ENCODE results near the gene CAMTA1. TPM values are rescaled to one million over a fixed set of nuclear protein-coding genes. Genes with fewer than 3 reads are reported as not detected.
"Not testable (repeated sequence)": the region's sequence is repeated elsewhere in the genome, so short reads cannot be mapped to it uniquely, and the experiment has no call there.

The CAMTA1 gene
- total and polyA plus RNA-seq, 12 donors: 123 to 265 (median 142) TPM

- WGBS, 2 donors: 64 to 65% methylated on average over 10 of the region's 10 CpGs
Measured at GRCh38 chr1:7153464-7153863, 368.2 kb downstream of the CAMTA1 start.

GRCh38 chr1:7159116-7159781 is 374.0 kb downstream of the CAMTA1 start:
- Histone ChIP-seq H3K4me1 (no peaks in the 10 kb centered on the region), H3K4me3 (no peak overlapping the region), H3K36me3 (no peaks in the 10 kb centered on the region), H3K9me3 (no peaks in the 10 kb centered on the region), H3K27me3 (no peaks in the 10 kb centered on the region), H3K27ac (no peak overlapping the region)
- DNase-seq (no peak), ATAC-seq (no peak)
- intact Hi-C loops (cut with DNase I): no loop called here
- TF ChIP-seq CTCF (IDR thresholded peaks at IDR 0.05): no peak
- 80 to 82% methylated on average over 6 of the region's 6 CpGs for WGBS, 2 donors

More at GRCh38 chr1:7153464-7153863, 368.2 kb downstream of the CAMTA1 start:
- Histone ChIP-seq H3K36me3 (no peaks in the 10 kb centered on the region), H3K9me3 (no peaks in the 10 kb centered on the region), H3K4me1 (peaks cover 0 to 15% (median 6%) of the 10 kb centered on the region in 9 donors), H3K4me3 (no peak overlapping the region), H3K27ac (no peak overlapping the region), H3K27me3 (peaks cover 0 to 12% (median 7%) of the 10 kb centered on the region in 7 donors)
- DNase-seq (no peak), ATAC-seq (no peak)
- TF ChIP-seq CTCF (IDR thresholded peaks at IDR 0.05): no peak
- intact Hi-C loops (cut with DNase I): no loop called here

GRCh38 chr1:7168554-7168953 is 383.3 kb downstream of the CAMTA1 start:
- H3K4me3 ChIP-seq; DNase-seq; H3K9me3 ChIP-seq; ATAC-seq; H3K4me1 ChIP-seq; H3K27me3 ChIP-seq; intact Hi-C loops (cut with DNase I); H3K27ac ChIP-seq; H3K36me3 ChIP-seq: not testable (repeated sequence)
- 76 to 89% methylated on average over 2 of the region's 2 CpGs for WGBS, 2 donors

- H3K9me3 ChIP-seq: no peaks in the 10 kb centered on the region
- no peak overlapping the region for H3K27ac ChIP-seq
- no peaks in the 10 kb centered on the region for H3K36me3 ChIP-seq
- ATAC-seq: no peak
- 73 to 78% methylated on average over 1 of the region's 1 CpG for WGBS, 2 donors
- intact Hi-C loops (cut with DNase I): no loop called here
- peaks cover 0 to 8% (median 0%) of the 10 kb centered on the region in 9 donors for H3K4me1 ChIP-seq
- peaks cover 0 to 12% (median 0%) of the 10 kb centered on the region in 7 donors for H3K27me3 ChIP-seq
- no peak overlapping the region for H3K4me3 ChIP-seq
- no peak for TF ChIP-seq CTCF (IDR thresholded peaks at IDR 0.05)
- DNase-seq: no peak
Measured at GRCh38 chr1:7171168-7171567, 385.9 kb downstream of the CAMTA1 start.

GRCh38 chr1:7171574-7171973 is 386.3 kb downstream of the CAMTA1 start:
- intact Hi-C loops (cut with DNase I): no loop called here
- H3K27ac ChIP-seq: no peak overlapping the region
- DNase-seq (no peak), ATAC-seq (no peak)
- peaks cover 0 to 8% (median 0%) of the 10 kb centered on the region in 9 donors for H3K4me1 ChIP-seq
- H3K36me3 ChIP-seq: no peaks in the 10 kb centered on the region
- H3K9me3 ChIP-seq: no peaks in the 10 kb centered on the region
- H3K27me3 ChIP-seq: peaks cover 0 to 15% (median 0%) of the 10 kb centered on the region in 7 donors
- whole genome bisulfite sequencing, 2 donors: 81 to 82% methylated on average over 6 of the region's 6 CpGs
- H3K4me3 ChIP-seq: no peak overlapping the region
- TF ChIP-seq CTCF (IDR thresholded peaks at IDR 0.05): no peak
